ENCODE results near the gene AFAP1.

The AFAP1 gene

DNA sequence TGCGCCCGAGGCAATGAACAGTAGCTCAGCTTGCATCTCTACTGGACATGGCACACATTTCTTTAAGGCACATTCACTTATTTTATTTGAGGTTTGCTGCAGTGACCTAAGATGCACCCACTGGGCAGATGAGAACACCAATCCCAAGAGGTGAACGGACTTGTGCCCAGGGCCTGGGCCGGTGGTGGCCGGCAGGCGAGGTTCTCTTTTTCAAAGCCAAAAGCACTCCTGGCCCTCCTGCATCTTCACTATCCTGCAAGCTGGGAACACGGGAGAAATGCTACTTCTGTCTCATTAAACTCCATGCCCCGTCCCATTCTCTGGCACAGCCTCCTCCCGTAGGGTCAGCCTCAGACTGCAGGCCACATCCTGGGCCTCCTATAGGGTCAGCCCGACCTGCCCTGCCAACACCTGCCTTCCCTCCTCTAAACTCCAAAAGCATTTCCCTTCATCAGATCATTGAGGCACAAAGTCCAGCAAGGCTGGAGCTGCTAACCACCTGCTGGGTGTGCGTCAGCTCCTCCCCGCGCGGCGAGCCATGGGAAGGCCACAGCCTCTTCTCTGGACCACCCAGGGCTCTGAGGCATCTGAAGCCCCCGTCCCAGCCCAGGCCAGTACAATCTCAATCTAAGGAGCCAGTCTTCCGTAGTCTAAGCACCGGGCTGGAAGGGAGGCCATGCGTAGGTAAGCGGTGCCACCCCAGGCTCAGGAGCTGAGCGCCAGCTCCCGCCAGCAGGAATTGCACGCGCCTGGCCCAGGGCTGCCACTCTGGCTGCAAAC is 166.1 kb downstream of the AFAP1 start:
- H3K4me3 ChIP-seq (replicated peaks; ENCODE audit: low read depth, low read length), result no peak overlapping the region
- DNase-seq (ENCODE audit: low read depth), result no peak
- TF ChIP-seq CTCF (IDR thresholded peaks at IDR 0.05; ENCODE audit: low read length, missing control alignments), result no peak

DNA sequence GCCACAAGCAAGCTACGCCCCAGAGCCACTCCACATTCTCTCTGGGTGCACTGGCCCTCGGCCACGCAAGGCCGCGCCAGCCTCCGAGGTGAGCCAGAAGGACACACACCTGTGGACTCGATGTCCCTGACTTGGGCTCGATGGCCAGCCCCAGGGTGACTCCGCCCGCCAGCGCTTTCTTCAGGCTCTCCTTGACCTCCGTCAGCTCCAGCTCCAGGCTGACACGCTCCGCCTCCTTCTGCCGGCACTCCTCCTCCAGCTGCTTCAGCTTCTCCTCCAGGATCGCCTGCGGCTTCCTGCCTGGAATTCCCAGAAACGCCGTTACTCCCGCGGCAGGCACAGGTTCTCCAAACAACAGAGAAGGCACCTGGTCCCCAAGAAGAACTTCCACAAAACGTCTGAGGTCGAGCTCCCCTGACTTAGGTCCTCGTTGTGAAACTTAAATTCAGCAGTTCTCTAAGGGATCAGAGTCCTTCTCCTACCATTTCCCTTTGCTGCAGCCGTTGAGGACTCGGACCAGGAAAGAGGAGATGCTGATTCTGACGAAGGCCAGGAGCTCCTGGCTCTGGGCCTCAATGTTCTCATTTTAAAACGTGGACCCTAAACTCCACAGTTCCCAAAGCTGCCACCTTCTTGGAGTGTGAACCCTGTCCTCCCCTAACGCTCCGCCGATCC is 166.8 kb downstream of the AFAP1 start:
- H3K4me3 ChIP-seq (replicated peaks; ENCODE audit: low read depth, low read length), result no peak overlapping the region
- TF ChIP-seq CTCF (IDR thresholded peaks at IDR 0.05; ENCODE audit: low read length, missing control alignments), result no peak
- peak; percentile 31 for DNase-seq (ENCODE audit: low read depth)

- no peak overlapping the region for H3K4me3 ChIP-seq (replicated peaks; ENCODE audit: low read depth, low read length)
- no peak for DNase-seq (ENCODE audit: low read depth)
- no peak for TF ChIP-seq CTCF (IDR thresholded peaks at IDR 0.05; ENCODE audit: low read length, missing control alignments)
Observed at GRCh38 chr4:7771541-7772507, 167.8 kb downstream of the AFAP1 start.

DNA sequence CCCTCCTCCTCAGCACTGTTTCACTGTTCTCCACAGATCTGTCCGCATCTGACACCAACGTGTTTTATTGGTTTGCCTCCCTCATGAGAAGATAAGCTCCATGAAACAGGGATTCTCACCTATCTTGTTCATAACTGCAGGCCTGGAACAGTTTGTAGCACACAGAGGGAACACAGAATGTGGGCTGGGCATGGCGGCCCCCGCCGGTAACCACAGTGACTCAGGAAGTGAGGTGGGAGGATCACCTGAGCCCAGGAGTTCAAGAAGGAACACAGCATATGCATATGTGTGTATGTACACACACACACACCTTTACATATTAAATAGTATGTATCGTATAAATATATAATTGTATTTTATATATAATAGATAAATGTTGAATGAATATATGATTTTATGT is 168.6 kb downstream of the AFAP1 start:
- DNase-seq (ENCODE audit: low read depth), result no peak
- H3K4me3 ChIP-seq (replicated peaks; ENCODE audit: low read depth, low read length), result no peak overlapping the region
- no peak for TF ChIP-seq CTCF (IDR thresholded peaks at IDR 0.05; ENCODE audit: low read length, missing control alignments)

DNA sequence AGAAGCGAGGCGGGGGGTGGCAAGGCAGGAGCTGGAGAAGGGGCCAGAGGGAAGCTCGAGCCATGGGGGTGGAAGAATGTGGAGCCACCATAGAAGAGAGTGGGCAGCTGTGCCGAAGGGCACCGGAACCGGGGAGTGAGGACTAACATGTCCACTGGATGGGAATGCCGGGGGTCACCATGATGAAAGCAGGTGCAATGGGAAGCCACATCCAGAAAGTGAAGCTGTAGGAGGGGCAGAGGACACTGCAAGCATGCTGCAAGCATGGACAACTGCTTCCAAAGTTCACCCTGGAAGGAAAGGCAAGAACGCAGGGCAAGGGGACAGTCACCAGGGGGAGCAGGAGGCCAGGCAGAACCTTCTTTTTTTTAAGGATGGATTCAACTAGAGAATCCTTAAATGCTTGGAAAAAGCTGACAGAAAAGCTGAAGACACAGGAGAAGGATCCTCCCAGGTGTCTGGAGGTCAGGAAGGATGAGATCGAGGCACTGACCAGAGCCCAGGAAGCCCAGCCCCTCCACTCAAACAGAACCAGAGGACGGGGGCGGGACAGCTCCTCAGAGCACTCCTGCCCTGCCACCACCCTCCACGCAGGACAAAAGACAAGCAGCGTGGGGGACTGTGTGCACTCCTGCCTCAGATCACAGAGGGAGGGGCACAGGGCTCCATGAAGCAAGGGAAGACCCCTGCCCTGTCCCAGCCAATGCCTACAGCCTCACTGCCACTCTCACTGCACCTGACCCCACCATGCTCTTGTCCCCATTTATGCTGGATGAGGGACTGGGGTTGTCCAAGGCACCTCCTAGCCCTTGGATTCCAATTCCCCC is 169.2 kb downstream of the AFAP1 start:
- peak; percentile 51 for DNase-seq (ENCODE audit: low read depth)

More for the DNA sequence above, 169.2 kb downstream of the AFAP1 start:
- TF ChIP-seq CTCF (IDR thresholded peaks at IDR 0.05; ENCODE audit: low read length, missing control alignments), result peak; percentile 68
- no peak overlapping the region for H3K4me3 ChIP-seq (replicated peaks; ENCODE audit: low read depth, low read length)

Measured in fibroblast of pulmonary artery (primary cell).